HepG2 (cell line): ENCODE data around the gene PPP2R2C. TPM values are rescaled to one million over a fixed set of nuclear protein-coding genes. Genes with fewer than 3 reads are reported as not detected.

ENCODE experiments used
- FOXO4 ChIP-seq: sonication (generic); formaldehyde crosslinking; conservative IDR thresholded peaks from 2 replicates; pipeline ENCODE4 v1.8.1; 2023; ENCODE audit warnings: missing genetic modification reagents
- KIAA2018 ChIP-seq: sonication (generic); formaldehyde crosslinking; IDR thresholded peaks from 2 replicates; pipeline ENCODE4 v1.5.0; 2020; ENCODE audit warnings: mild to moderate bottlenecking, missing genetic modification reagents, borderline replicate concordance
- NFYC ChIP-seq: IDR thresholded peaks from 2 replicates; pipeline ENCODE4 v1.6.1; 2016; ENCODE audit warnings: missing genetic modification reagents, missing compliant biosample characterization
- TAF15 ChIP-seq: fragments of 200-400 bp; formaldehyde crosslinking; IDR thresholded peaks from one replicate; pipeline ENCODE4 v1.6.1; 2018; ENCODE audit warnings: mild to moderate bottlenecking, low read depth, low read length; ENCODE audit not compliant: poor library complexity, severe bottlenecking
- TFAP4 ChIP-seq: sonication (generic); IDR thresholded peaks from 2 replicates; pipeline ENCODE4 v1.6.1; 2016; ENCODE audit warnings: low read depth, borderline replicate concordance
- THAP11 ChIP-seq: IDR thresholded peaks from 2 replicates; pipeline ENCODE4 v1.6.1; 2016; ENCODE audit warnings: missing biosample characterization, missing genetic modification reagents
- ZBTB26 ChIP-seq: IDR thresholded peaks from 2 replicates; pipeline ENCODE4 v1.6.1; 2016; ENCODE audit warnings: missing compliant biosample characterization, missing genetic modification reagents, borderline replicate concordance
- ZNF263 ChIP-seq: sonication (generic); formaldehyde crosslinking; IDR thresholded peaks from 2 replicates; pipeline ENCODE4 v1.4.0; 2020; ENCODE audit warnings: missing genetic modification reagents
- ZNF460 ChIP-seq: sonication (generic); formaldehyde crosslinking; IDR thresholded peaks from 2 replicates; pipeline ENCODE4 v1.5.1; 2020; ENCODE audit warnings: missing genetic modification reagents, mild to moderate bottlenecking, borderline replicate concordance
- polyA plus RNA-seq, 8 experiments: library from polyadenylated mRNA; depleted of rRNA in 3 of 8; stranded (reverse) in 7 of 8; unstranded in 1 of 8; fragments of >200 nt; fragmentation: Illumina TruSeq in 4 of 8; extraction: Trizol in 4 of 8; gene quantifications; 2 replicates each; pipeline versions ENCODE4 v1.2.1 to v1.2.3, GENCODE V29; 2011 to 2016; ENCODE audit warnings: low read depth in 4 of 8, missing spikeins in 1 of 8, mixed read lengths in 1 of 8; ENCODE audit not compliant: insufficient read depth in 1 of 8
- total RNA-seq, 5 experiments: library from RNA; depleted of rRNA; stranded (reverse); fragments of >200 nt; fragmentation: Illumina TruSeq; extraction: Trizol; gene quantifications; 2 replicates each; pipeline ENCODE4 v1.2.3, GENCODE V29; 2016; ENCODE audit warnings: low read depth in 1 of 5

Gene PPP2R2C
- total and polyA plus RNA-seq, 2 of the 13 experiments (the other 11 are each of a cell fraction or from before 2014, with no cell fraction given) = 0.60 to 8.6 TPM

- TF ChIP-seq KIAA2018 (CRISPR knock-in tag) (no peak), THAP11 (CRISPR knock-in tag) (peak; percentile 97), TAF15 (no peak), FOXO4 (CRISPR knock-in tag) (no peak), ZNF460 (CRISPR knock-in tag) (no peak), ZBTB26 (no peak), TFAP4 (peak; percentile 40; the same call in 1 of the 2 replicates), ZNF263 (CRISPR knock-in tag) (0 out of 2 replicates have a peak, but pooled peaks have one; percentile 33), NFYC (peak; percentile 87)
- TF ChIP-seq, all 625 proteins: peak for 9
These were observed 99.5 kb downstream of the PPP2R2C start (continued) for GRCh38 chr4:6372649-6373525.
